ENCODE results near the gene IPO5. TPM values are rescaled to one million over a fixed set of nuclear protein-coding genes. Genes with fewer than 3 reads are reported as not detected.

IPO5 gene
- total and polyA plus RNA-seq, 2 of the 8 experiments (the other 6 are each of a cell fraction or from before 2014, with no cell fraction given): 143 to 410 TPM

DNA sequence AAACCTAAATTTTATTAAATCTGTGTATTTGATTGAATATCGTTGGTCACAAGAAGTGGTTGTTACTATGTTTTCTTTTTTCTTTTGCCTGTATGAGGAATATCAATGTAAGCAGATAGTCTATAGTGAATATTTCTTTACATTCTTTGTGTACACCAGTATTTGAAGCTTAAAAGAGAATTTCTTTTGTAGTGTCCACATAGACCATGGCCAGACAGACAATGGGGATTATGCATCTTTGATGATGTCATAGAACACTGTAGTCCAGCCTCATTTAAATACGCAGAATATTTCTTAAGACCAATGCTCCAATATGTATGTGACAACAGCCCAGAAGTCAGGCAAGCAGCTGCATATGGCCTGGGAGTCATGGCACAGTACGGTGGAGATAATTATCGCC lies 64.8 kb downstream of the IPO5 start:
- 92% methylated on average over 4 of the region's 4 CpGs; no CpG with 5 or more reads in 1 of the 2 experiments for WGBS, 2 experiments (ENCODE audit: extremely low coverage in 1 of 2, insufficient coverage in 1 of 2, insufficient read length in 1 of 2, insufficient replicate concordance in 2 of 2, low coverage in 1 of 2, low lambda C conversion rate in 2 of 2, missing lambda C conversion rate in 1 of 2)
- CTCF ChIA-PET (ENCODE audit: partially characterized antibody): no interaction called here
- H4K8ac ChIP-seq (ENCODE audit: extremely low read depth, insufficient read depth, low read length): no peak overlapping the region
- no peak overlapping the region for H3K9ac ChIP-seq (replicated peaks in 1 of 4; ENCODE audit: extremely low read depth in 1 of 4, low read depth in 3 of 4, low read length in 3 of 4)
- FAIRE-seq: no peak
- no peak overlapping the region for H3K18ac ChIP-seq (ENCODE audit: extremely low read depth, low read length)
- H3K4ac ChIP-seq (replicated peaks; ENCODE audit: insufficient read length, low read depth, low read length): no peak overlapping the region
- H2BK12ac ChIP-seq (ENCODE audit: low read depth, low read length): no peak overlapping the region
- H3K4me2 ChIP-seq (ENCODE audit: insufficient read depth in 1 of 2, low read depth in 2 of 2, low read length in 2 of 2): no peak overlapping the region
- H3K27ac ChIP-seq (ENCODE audit: low read depth, low read length): no peak overlapping the region
- H3K4me1 ChIP-seq (replicated peaks in 1 of 4; ENCODE audit: control insufficient read depth in 3 of 4, insufficient read depth in 4 of 4, low read length in 3 of 4): no peaks in the 10 kb centered on the region
- POLR2A ChIA-PET (ENCODE audit: partially characterized antibody): no interaction called here
- no peaks in the 10 kb centered on the region for H3K79me2 ChIP-seq (ENCODE audit: control insufficient read depth in 1 of 2, insufficient read depth in 2 of 2, low read length in 2 of 2)
- H2BK120ac ChIP-seq (replicated peaks; ENCODE audit: low read depth, low read length): no peak overlapping the region
- H3K23me2 ChIP-seq (ENCODE audit: low read depth, low read length): peaks cover 2% of the 10 kb centered on the region; the same call in 1 of the 2 replicates
- H2BK5ac ChIP-seq (ENCODE audit: low read depth, low read length): no peak overlapping the region
- no peak overlapping the region for H3K4me3 ChIP-seq (ENCODE audit: extremely low read depth in 1 of 4, insufficient read depth in 2 of 4, low read depth in 3 of 4, low read length in 4 of 4)
- no peaks in the 10 kb centered on the region for H3K27me3 ChIP-seq (replicated peaks in 1 of 4; ENCODE audit: control insufficient read depth in 3 of 4, extremely low read depth in 1 of 4, insufficient read depth in 3 of 4, low read length in 3 of 4)
- H3K23ac ChIP-seq (ENCODE audit: insufficient read length): no peak overlapping the region
- H3K9me3 ChIP-seq (ENCODE audit: insufficient read depth in 2 of 2, low read depth in 1 of 2, low read length in 1 of 2): no peaks in the 10 kb centered on the region
- no peak overlapping the region for H2AK5ac ChIP-seq (ENCODE audit: low read depth, low read length)
- no peak overlapping the region for H3K56ac ChIP-seq (replicated peaks; ENCODE audit: insufficient read length, low read depth, low read length)
- no peak overlapping the region for H3K14ac ChIP-seq (ENCODE audit: insufficient read length)
- no peak for TF ChIP-seq SRF (IDR thresholded peaks at IDR 0.05; ENCODE audit: low read depth, low read length)
- TF ChIP-seq BRCA1 (IDR thresholded peaks at IDR 0.05; ENCODE audit: low read depth, low read length): no peak
- TF ChIP-seq MAFK (IDR thresholded peaks at IDR 0.05; ENCODE audit: low read depth, low read length): no peak
- TF ChIP-seq CBX8 (IDR thresholded peaks at IDR 0.05; ENCODE audit: borderline replicate concordance, low read depth, low read length): no peak
- TF ChIP-seq EZH2 (IDR thresholded peaks at IDR 0.05; ENCODE audit: low read depth, low read length, severe bottlenecking): no peak
- no peak for TF ChIP-seq SP4 (IDR thresholded peaks at IDR 0.05; ENCODE audit: low read length)
- TF ChIP-seq, protein P1, sequence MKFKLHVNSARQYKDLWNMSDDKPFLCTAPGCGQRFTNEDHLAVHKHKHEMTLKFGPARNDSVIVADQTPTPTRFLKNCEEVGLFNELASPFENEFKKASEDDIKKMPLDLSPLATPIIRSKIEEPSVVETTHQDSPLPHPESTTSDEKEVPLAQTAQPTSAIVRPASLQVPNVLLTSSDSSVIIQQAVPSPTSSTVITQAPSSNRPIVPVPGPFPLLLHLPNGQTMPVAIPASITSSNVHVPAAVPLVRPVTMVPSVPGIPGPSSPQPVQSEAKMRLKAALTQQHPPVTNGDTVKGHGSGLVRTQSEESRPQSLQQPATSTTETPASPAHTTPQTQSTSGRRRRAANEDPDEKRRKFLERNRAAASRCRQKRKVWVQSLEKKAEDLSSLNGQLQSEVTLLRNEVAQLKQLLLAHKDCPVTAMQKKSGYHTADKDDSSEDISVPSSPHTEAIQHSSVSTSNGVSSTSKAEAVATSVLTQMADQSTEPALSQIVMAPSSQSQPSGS (IDR thresholded peaks at IDR 0.05; ENCODE audit: low read length): no peak
- TF ChIP-seq, protein P2, sequence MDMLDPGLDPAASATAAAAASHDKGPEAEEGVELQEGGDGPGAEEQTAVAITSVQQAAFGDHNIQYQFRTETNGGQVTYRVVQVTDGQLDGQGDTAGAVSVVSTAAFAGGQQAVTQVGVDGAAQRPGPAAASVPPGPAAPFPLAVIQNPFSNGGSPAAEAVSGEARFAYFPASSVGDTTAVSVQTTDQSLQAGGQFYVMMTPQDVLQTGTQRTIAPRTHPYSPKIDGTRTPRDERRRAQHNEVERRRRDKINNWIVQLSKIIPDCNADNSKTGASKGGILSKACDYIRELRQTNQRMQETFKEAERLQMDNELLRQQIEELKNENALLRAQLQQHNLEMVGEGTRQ (IDR thresholded peaks at IDR 0.05; ENCODE audit: low read length): no peak
- no peak for TF ChIP-seq HDAC6 (IDR thresholded peaks at IDR 0.05; ENCODE audit: low read depth, low read length)
- no peak for TF ChIP-seq YY1 (IDR thresholded peaks at IDR 0.05; ENCODE audit: low read depth, low read length)
- no peak overlapping the region for H4K91ac ChIP-seq (replicated peaks; ENCODE audit: insufficient read length, low read length)
- no peak overlapping the region for H2BK20ac ChIP-seq (ENCODE audit: low read length)
- no peak overlapping the region for H2AFZ ChIP-seq (ENCODE audit: low read length)
- H4K5ac ChIP-seq (ENCODE audit: insufficient read length, low read depth, low read length): no peak overlapping the region
- H3K36me3 ChIP-seq (ENCODE audit: control insufficient read depth in 2 of 4, insufficient read depth in 4 of 4, low read length in 3 of 4): peaks cover 35 to 93% (median 77%) of the 10 kb centered on the region in 4 experiments
- H3K79me1 ChIP-seq (ENCODE audit: low read depth, low read length): no peaks in the 10 kb centered on the region
- H4K20me1 ChIP-seq (replicated peaks in 1 of 2; ENCODE audit: control insufficient read depth in 1 of 2, insufficient read depth in 2 of 2, low read length in 2 of 2): peaks cover 2 to 8% of the 10 kb centered on the region in 2 experiments
- DNase-seq (ENCODE audit: low read depth in 1 of 2, low spot score in 2 of 2): no peak
- no peak overlapping the region for H2BK15ac ChIP-seq (ENCODE audit: low read length)
